ENCODE data around the gene NEUROG1. TPM values are rescaled to one million over a fixed set of nuclear protein-coding genes. Genes with fewer than 3 reads are reported as not detected.

Gene NEUROG1
- total RNA-seq, 1 experiment from 2014 or later = not detected

GRCh38 chr5:135565266-135565665, 29.5 kb upstream of the NEUROG1 start:
- no peak for DNase-seq (ENCODE audit: extremely low read depth, low read depth)

GRCh38 chr5:135564331-135564730, 28.6 kb upstream of the NEUROG1 start:
- DNase-seq (ENCODE audit: extremely low read depth, low read depth) = no peak

- no peak for DNase-seq (ENCODE audit: extremely low read depth, low read depth)
These were observed 25.5 kb upstream of the NEUROG1 start for GRCh38 chr5:135561266-135561665.

- DNase-seq (ENCODE audit: extremely low read depth, low read depth) = peak; percentile 70
These were observed 25.1 kb upstream of the NEUROG1 start for GRCh38 chr5:135560858-135561257.

GRCh38 chr5:135559354-135559753, 23.6 kb upstream of the NEUROG1 start:
- no peak for DNase-seq (ENCODE audit: extremely low read depth, low read depth)

GRCh38 chr5:135557076-135557838, 21.5 kb upstream of the NEUROG1 start:
- no peak for DNase-seq (ENCODE audit: extremely low read depth, low read depth)

- no peak for DNase-seq (ENCODE audit: extremely low read depth, low read depth)
These were observed 20.9 kb upstream of the NEUROG1 start for GRCh38 chr5:135556620-135557019.

- no peak for DNase-seq (ENCODE audit: extremely low read depth, low read depth)
These were observed 19.8 kb upstream of the NEUROG1 start for GRCh38 chr5:135555530-135555929.

- peak; percentile 58 for DNase-seq (ENCODE audit: extremely low read depth, low read depth)
These were observed 18.1 kb upstream of the NEUROG1 start for GRCh38 chr5:135553688-135554462.

GRCh38 chr5:135551593-135552447, 16.1 kb upstream of the NEUROG1 start:
- DNase-seq (ENCODE audit: extremely low read depth, low read depth) = peak; percentile 67

GRCh38 chr5:135549413-135549812, 13.6 kb upstream of the NEUROG1 start:
- no peak for DNase-seq (ENCODE audit: extremely low read depth, low read depth)

- no peak for DNase-seq (ENCODE audit: extremely low read depth, low read depth)
These were observed 12.0 kb upstream of the NEUROG1 start for GRCh38 chr5:135547590-135548254.

GRCh38 chr5:135546912-135547311, 11.1 kb upstream of the NEUROG1 start:
- no peak for DNase-seq (ENCODE audit: extremely low read depth, low read depth)

GRCh38 chr5:135546101-135546500, 10.3 kb upstream of the NEUROG1 start:
- no peak for DNase-seq (ENCODE audit: extremely low read depth, low read depth)

GRCh38 chr5:135545099-135545498, 9.3 kb upstream of the NEUROG1 start:
- no peak for DNase-seq (ENCODE audit: extremely low read depth, low read depth)

GRCh38 chr5:135543485-135544304, 7.9 kb upstream of the NEUROG1 start:
- DNase-seq (ENCODE audit: extremely low read depth, low read depth) = no peak

- DNase-seq (ENCODE audit: extremely low read depth, low read depth) = no peak
These were observed 7.3 kb upstream of the NEUROG1 start for GRCh38 chr5:135543001-135543484.

GRCh38 chr5:135541807-135542502, 6.2 kb upstream of the NEUROG1 start:
- DNase-seq (ENCODE audit: extremely low read depth, low read depth) = no peak
